K562 (cell line): ENCODE data around the gene FCSK. TPM values are rescaled to one million over a fixed set of nuclear protein-coding genes. Genes with fewer than 3 reads are reported as not detected.

Source experiments
- ATAC-seq: fragments of 200-7000 bp; cut with Tn5 transposase; 3 replicates; pipeline ENCODE4 v1.9.1; 2020; ENCODE audit warnings: moderate library complexity
- BruUV-seq: library from RNA; stranded (reverse); fragments of 400-500 nt; replicated peaks from 2 replicates; lab custom pipeline; 2021; lab: Mats Ljungman, UMichigan
- CTCF ChIA-PET: fragments of 300-600 bp; formaldehyde crosslinking; extraction: SDS; loops from one replicate; lab custom pipeline; 2021; ENCODE audit warnings: low intra/inter-chr PET ratio; lab: Yijun Ruan, JAX
- POLR2A ChIA-PET: fragments of 300-600, 350-650 bp; sonication (Branson Sonifier 250); formaldehyde crosslinking; extraction: SDS; loops from one replicate; lab custom pipeline; 2021; ENCODE audit warnings: antibody characterized with exemption, inconsistent platforms; lab: Yijun Ruan, JAX
- DNase-seq, 4 experiments: peaks; one replicate each; pipeline versions ENCODE4 v3.0.0 to v3.0.0-alpha.2; 2011 to 2018; ENCODE audit warnings: low spot score in 3 of 4, mixed read lengths in 3 of 4; ENCODE audit errors: extremely low read depth in 1 of 4
- FAIRE-seq: peaks from 2 replicates; lab custom pipeline; 2011; peaks lifted over from hg19 to GRCh38; lab: Jason Lieb, UNC
- H2AFZ ChIP-seq: 2 replicates; pipeline ENCODE4 v1.6.0; 2011; ENCODE audit warnings: low read depth, low read length, control low read depth, inconsistent platforms
- H3K27ac ChIP-seq: fragments of 200-600 bp; 3 replicates; pipeline ENCODE4 v1.8.0; 2011; ENCODE audit warnings: low read depth, mild to moderate bottlenecking, control low read depth, inconsistent platforms, low read length, moderate library complexity, mixed read lengths; ENCODE audit errors: extremely low read depth
- H3K27me3 ChIP-seq, 2 experiments: fragments of 300-600 bp in 1 of 2; 2 replicates in 1 of 2; 3 replicates in 1 of 2; pipeline versions ENCODE4 v1.6.0 to v1.8.0; 2011; ENCODE audit warnings: inconsistent platforms in 2 of 2, low read length in 2 of 2, mild to moderate bottlenecking in 1 of 2, mixed read lengths in 1 of 2, moderate library complexity in 1 of 2; ENCODE audit not compliant: control insufficient read depth in 2 of 2, insufficient read depth in 2 of 2
- H3K36me3 ChIP-seq: fragments of 300-600 bp; 3 replicates; pipeline ENCODE4 v1.8.0; 2011; ENCODE audit warnings: mild to moderate bottlenecking, low read length, inconsistent platforms; ENCODE audit not compliant: control insufficient read depth, insufficient read depth
- H3K4me1 ChIP-seq, 2 experiments: fragments of 200-600 bp in 1 of 2; replicated peaks in 1 of 2; 2 replicates in 1 of 2; 3 replicates in 1 of 2; pipeline versions ENCODE4 v1.5.1 to v1.8.0; 2011; ENCODE audit warnings: inconsistent platforms in 2 of 2, low read length in 2 of 2, mild to moderate bottlenecking in 1 of 2, mixed read lengths in 1 of 2, moderate library complexity in 1 of 2; ENCODE audit not compliant: control insufficient read depth in 2 of 2, insufficient read depth in 2 of 2
- H3K4me2 ChIP-seq: 2 replicates; pipeline ENCODE4 v1.6.1; 2011; ENCODE audit warnings: low read length, control low read depth, inconsistent platforms, mixed read lengths; ENCODE audit not compliant: insufficient read depth
- H3K4me3 ChIP-seq: fragments of 200-600 bp; sonication (generic), shearing (Covaris generic); 2 replicates; pipeline ENCODE4 v1.5.1; 2016; ENCODE audit warnings: control low read depth, inconsistent platforms
- H3K79me2 ChIP-seq: fragments of 200-600 bp; 3 replicates; pipeline ENCODE4 v1.8.0; 2011; ENCODE audit warnings: low read length, inconsistent platforms; ENCODE audit not compliant: control insufficient read depth, insufficient read depth
- H3K9ac ChIP-seq, 2 experiments: 2 replicates each; pipeline versions ENCODE4 v1.6.0 to v1.6.1; 2011; ENCODE audit warnings: low read depth in 2 of 2, low read length in 2 of 2, control low read depth in 1 of 2, inconsistent platforms in 1 of 2, mild to moderate bottlenecking in 1 of 2, mixed read lengths in 1 of 2; ENCODE audit not compliant: insufficient read depth in 1 of 2
- H3K9me1 ChIP-seq: one replicate; pipeline ENCODE4 v1.6.0; 2011; ENCODE audit warnings: inconsistent platforms, mild to moderate bottlenecking, low read length, moderate library complexity; ENCODE audit not compliant: control insufficient read depth, insufficient read depth
- H3K9me3 ChIP-seq: replicated peaks from 2 replicates; pipeline ENCODE4 v1.5.1; 2011; ENCODE audit warnings: low read depth, low read length, inconsistent platforms; ENCODE audit not compliant: control insufficient read depth, insufficient read depth
- H4K20me1 ChIP-seq: replicated peaks from 2 replicates; pipeline ENCODE4 v1.6.1; 2011; ENCODE audit warnings: low read length, inconsistent platforms, mixed read lengths; ENCODE audit not compliant: control insufficient read depth, insufficient read depth
- FOXJ2 ChIP-seq: fragments of 200-800 bp; sonication (Bioruptor generic); IDR thresholded peaks from 2 replicates; pipeline ENCODE4 v1.6.1; 2016; ENCODE audit warnings: missing genetic modification characterization, missing compliant biosample characterization
- LARP7 ChIP-seq: fragments of 450-650 bp; IDR thresholded peaks from 2 replicates; pipeline ENCODE4 v1.6.1; 2016
- MAFG ChIP-seq: fragments of 450-650 bp; conservative IDR thresholded peaks from 2 replicates; pipeline ENCODE4 v1.6.1; 2016; ENCODE audit warnings: missing genetic modification characterization, missing compliant biosample characterization
- POLR2G ChIP-seq: fragments of 200-400 bp; formaldehyde crosslinking; IDR thresholded peaks from 2 replicates; pipeline ENCODE4 v1.6.1; 2017; ENCODE audit warnings: low read depth, mild to moderate bottlenecking, antibody characterized with exemption, low read length, moderate library complexity
- REST ChIP-seq, 2 experiments: fragments of 450-650 bp; formaldehyde crosslinking in 1 of 2; IDR thresholded peaks; 2 replicates each; pipeline versions ENCODE4 v1.4.0 to v1.6.1; 2014 to 2020; ENCODE audit warnings: mild to moderate bottlenecking in 2 of 2, borderline replicate concordance in 1 of 2, low read depth in 1 of 2
- SMAD1 ChIP-seq: fragments of 150-350 bp; IDR thresholded peaks from 2 replicates; pipeline ENCODE4 v1.6.1; 2014; ENCODE audit warnings: low read length, low read depth; ENCODE audit not compliant: partially characterized antibody
- SMARCC2 ChIP-seq: fragments of 450-650 bp; IDR thresholded peaks from 2 replicates; pipeline ENCODE4 v1.6.1; 2017; ENCODE audit warnings: antibody characterized with exemption, moderate library complexity, mild to moderate bottlenecking, low read depth
- SRSF3 ChIP-seq: fragments of 200-400 bp; formaldehyde crosslinking; IDR thresholded peaks from 2 replicates; pipeline ENCODE4 v1.6.1; 2016; ENCODE audit warnings: mild to moderate bottlenecking, low read length, moderate library complexity; ENCODE audit not compliant: insufficient read depth
- THAP7 ChIP-seq: fragments of 250-450 bp; sonication (Bioruptor Pico); IDR thresholded peaks from 2 replicates; pipeline ENCODE4 v1.5.0; 2021
- WGBS: fragments of 100-300 bp; shearing (Covaris generic); methylation state at CpG from one replicate; pipeline ENCODE4 v1.1.6; 2016; ENCODE audit warnings: low coverage, mixed read lengths; ENCODE audit not compliant: insufficient coverage; ENCODE audit errors: missing lambda C conversion rate; 5-methylcytosine and 5-hydroxymethylcytosine counted together
- in situ Hi-C: fragments of 300-500 bp; cut with MboI; formaldehyde crosslinking; loops from 4 replicates; pipeline ENCODE4 v1.15.0; 2018; ENCODE audit warnings: inconsistent platforms, mixed read lengths
- intact Hi-C: fragments of 100-400 bp; cut with micrococcal nuclease; formaldehyde crosslinking; loops from 2 replicates; pipeline ENCODE4 v1.14.2; 2022
- polyA plus RNA-seq, 8 experiments: library from polyadenylated mRNA; depleted of rRNA in 4 of 8; stranded (reverse) in 5 of 8; unstranded in 3 of 8; fragments of >200 nt; fragmentation: Nextera tagmentation in 2 of 8; fragmentation: Illumina TruSeq in 1 of 8; extraction: Ambion mirVana in 2 of 8; extraction: Trizol in 1 of 8; gene quantifications; 2 replicates each; pipeline versions ENCODE4 v1.2.1 to v1.2.3, GENCODE V29; 2011 to 2014; ENCODE audit warnings: inconsistent platforms in 1 of 8, missing spikeins in 1 of 8
- total RNA-seq, 7 experiments: library from RNA; depleted of rRNA in 6 of 7; stranded (reverse); fragments of >200 nt in 6 of 7; fragmentation: Illumina TruSeq in 2 of 7; extraction: Trizol in 2 of 7; gene quantifications; 2 replicates each; pipeline versions ENCODE4 v1.2.1 to v1.2.3, GENCODE V29; 2011 to 2021; ENCODE audit warnings: low replicate concordance in 1 of 7

Gene FCSK
- total and polyA plus RNA-seq, 9 of the 15 experiments (the other 6 are each of a cell fraction or from before 2014, with no cell fraction given): 0.92 to 18.6 (median 8.3) TPM

- Histone ChIP-seq H3K4me3 (no peak overlapping the region), H3K9me3 (no peaks in the 10 kb centered on the region), H3K27me3 (no peaks in the 10 kb centered on the region), H3K27ac (no peak overlapping the region), H3K9ac (no peak overlapping the region; a peak in 1 of 4 replicates), H3K4me1 (peaks cover 0 to 41% of the 10 kb centered on the region in 2 experiments; a peak in 3 of 5 replicates), H2AFZ (no peak overlapping the region), H3K9me1 (no peaks in the 10 kb centered on the region), H3K79me2 (no peaks in the 10 kb centered on the region), H3K36me3 (peaks cover 32% of the 10 kb centered on the region; the same call in 1 of the 3 replicates), H4K20me1 (peaks cover 3% of the 10 kb centered on the region; the same call in 1 of the 2 replicates), H3K4me2 (no peak overlapping the region)
- no peak for ATAC-seq
- 86% methylated on average over 20 of the region's 22 CpGs for WGBS
- ChIA-PET CTCF (no interaction called here), POLR2A (interaction anchor here (0.5 to 0.7 kb wide), 3 partner anchors 8 to 83 kb away, joined by 3 read pairs; no protein-coding TSS in a partner anchor)
- no peak for DNase-seq
- no TSS peak for BruUV-seq
- intact Hi-C loops: no loop called here
- FAIRE-seq: no peak
- in situ Hi-C loops: no loop called here
- TF ChIP-seq SRSF3 (no peak), POLR2G (peak; percentile 56; the same call in 1 of the 2 replicates), SMAD1 (no peak), FOXJ2 (tag) (no peak), REST (IDR thresholded peaks at IDR 0.05; ENCODE audit: borderline replicate concordance) (no peak), REST (CRISPR knock-in tag; IDR thresholded peaks at IDR 0.05; ENCODE audit: low read depth) (no peak), SMARCC2 (no peak), MAFG (no peak), LARP7 (no peak), THAP7 (CRISPR knock-in tag) (no peak)
These were observed 20.1 kb downstream of the FCSK start for GRCh38 chr16:70474320-70475053.
